GM23248 (cell line): ENCODE data around the gene HAO2. TPM values are rescaled to one million over a fixed set of nuclear protein-coding genes. Genes with fewer than 3 reads are reported as not detected.

Experiments used
- DNase-seq: peaks from one replicate; pipeline ENCODE4 v3.0.0-alpha.2; 2015
- H2AFZ ChIP-seq: fragments of 200-600 bp; sonication (generic); 2 replicates; pipeline ENCODE4 v1.6.1; 2016; ENCODE audit warnings: antibody characterized with exemption
- H3F3A ChIP-seq: fragments of 200-600 bp; sonication (generic); 2 replicates; pipeline ENCODE4 v1.6.1; 2016; ENCODE audit warnings: mild to moderate bottlenecking, antibody characterized with exemption, mixed run types; ENCODE audit not compliant: insufficient read depth
- H3K27ac ChIP-seq: fragments of 200-600 bp; sonication (generic); 2 replicates; pipeline ENCODE4 v1.5.1; 2016; ENCODE audit warnings: mild to moderate bottlenecking
- H3K27me3 ChIP-seq: fragments of 200-600 bp; sonication (generic); replicated peaks from 2 replicates; pipeline ENCODE4 v1.6.1; 2016; ENCODE audit warnings: mild to moderate bottlenecking; ENCODE audit not compliant: insufficient read depth
- H3K36me3 ChIP-seq: fragments of 200-600 bp; sonication (generic); 2 replicates; pipeline ENCODE4 v1.6.1; 2016; ENCODE audit warnings: low read depth, mild to moderate bottlenecking
- H3K4me1 ChIP-seq: fragments of 200-600 bp; sonication (generic); 2 replicates; pipeline ENCODE4 v1.6.1; 2016; ENCODE audit warnings: mild to moderate bottlenecking; ENCODE audit not compliant: insufficient read depth
- H3K4me2 ChIP-seq: fragments of 200-600 bp; sonication (generic); one replicate; pipeline ENCODE4 v1.6.1; 2016; ENCODE audit warnings: mild to moderate bottlenecking; ENCODE audit not compliant: unreplicated experiment
- H3K4me3 ChIP-seq: fragments of 200-600 bp; sonication (generic); 2 replicates; pipeline ENCODE4 v1.5.1; 2016; ENCODE audit warnings: mild to moderate bottlenecking
- H3K79me2 ChIP-seq: fragments of 200-600 bp; sonication (generic); 2 replicates; pipeline ENCODE4 v1.6.1; 2016; ENCODE audit warnings: mild to moderate bottlenecking; ENCODE audit not compliant: insufficient read depth
- H3K9ac ChIP-seq: fragments of 200-600 bp; sonication (generic); 2 replicates; pipeline ENCODE4 v1.6.1; 2016; ENCODE audit warnings: mild to moderate bottlenecking
- H3K9me2 ChIP-seq: fragments of 200-600 bp; sonication (generic); 2 replicates; pipeline ENCODE4 v1.6.1; 2016; ENCODE audit warnings: mixed run types, mild to moderate bottlenecking, moderate library complexity; ENCODE audit not compliant: insufficient read depth
- H3K9me3 ChIP-seq: fragments of 200-600 bp; sonication (generic); one replicate; pipeline ENCODE4 v1.6.1; 2017; ENCODE audit warnings: low read depth
- H4K20me1 ChIP-seq: fragments of 200-600 bp; sonication (generic); 2 replicates; pipeline ENCODE4 v1.6.0; 2016; ENCODE audit not compliant: insufficient read depth
- EZH2 ChIP-seq: fragments of 200-600 bp; sonication (generic); IDR thresholded peaks from 2 replicates; pipeline ENCODE4 v1.6.1; 2018; ENCODE audit warnings: antibody characterized with exemption, mild to moderate bottlenecking; ENCODE audit not compliant: insufficient read depth, poor library complexity, severe bottlenecking
- EZH2phosphoT487 ChIP-seq: fragments of 200-600 bp; sonication (generic); IDR thresholded peaks from 2 replicates; pipeline ENCODE4 v1.6.1; 2018; ENCODE audit warnings: antibody characterized with exemption, moderate library complexity, mild to moderate bottlenecking, low read depth; ENCODE audit not compliant: insufficient read depth
- WGBS, 2 experiments: methylation state at CpG; one replicate each; pipeline ENCODE4 v1.1.6; 2015 to 2017; ENCODE audit warnings: low lambda C conversion rate in 2 of 2, low coverage in 1 of 2; ENCODE audit errors: missing lambda C conversion rate in 2 of 2; 5-methylcytosine and 5-hydroxymethylcytosine counted together
- in situ Hi-C: fragments of 300-500 bp; cut with MboI; formaldehyde crosslinking; loops from 2 replicates; pipeline ENCODE4 v1.15.0; 2020
- polyA plus RNA-seq: library from polyadenylated mRNA; unstranded; fragments of >200 nt; fragmentation: Nextera tagmentation; extraction: Ambion mirVana; gene quantifications from 2 replicates; pipeline ENCODE4 v1.2.1, GENCODE V29; 2016
- total RNA-seq: library from RNA; depleted of rRNA; stranded (reverse); fragments of >200 nt; shearing (Covaris generic); gene quantifications from 2 replicates; pipeline ENCODE4 v1.2.3, GENCODE V29; 2014

Gene HAO2
- total and polyA plus RNA-seq, 2 experiments from 2014 or later: not detected

- Histone ChIP-seq H3K4me1 (no peaks in the 10 kb centered on the region), H3F3A (no peaks in the 10 kb centered on the region), H3K9ac (no peak overlapping the region), H3K27me3 (0 out of 2 replicates have a peak, but pooled peaks cover 5% of the 10 kb centered on the region), H3K4me2 (no peak overlapping the region), H3K4me3 (no peak overlapping the region), H4K20me1 (no peaks in the 10 kb centered on the region), H3K9me3 (no peaks in the 10 kb centered on the region), H2AFZ (no peak overlapping the region), H3K9me2 (no peaks in the 10 kb centered on the region), H3K36me3 (no peaks in the 10 kb centered on the region), H3K79me2 (no peaks in the 10 kb centered on the region), H3K27ac (no peak overlapping the region)
- 32 to 37% methylated on average over 3 of the region's 3 CpGs for WGBS, 2 experiments
- in situ Hi-C loops: no loop called here
- no peak for DNase-seq
- TF ChIP-seq EZH2 (no peak), EZH2phosphoT487 (no peak)
Measured at GRCh38 chr1:119397986-119398385, 29.4 kb downstream of the HAO2 start.

GRCh38 chr1:119404736-119405135 is 36.2 kb downstream of the HAO2 start:
- WGBS, 2 experiments: 19 to 20% methylated on average over 2 of the region's 2 CpGs
- in situ Hi-C loops: no loop called here
- Histone ChIP-seq H4K20me1 (no peaks in the 10 kb centered on the region), H3K27ac (no peak overlapping the region), H3K9ac (no peak overlapping the region), H3K4me2 (no peak overlapping the region), H3K4me3 (no peak overlapping the region), H3K9me2 (no peaks in the 10 kb centered on the region), H3K4me1 (no peaks in the 10 kb centered on the region), H3K27me3 (peaks cover 4% of the 10 kb centered on the region), H3K36me3 (no peaks in the 10 kb centered on the region), H3F3A (no peaks in the 10 kb centered on the region), H3K79me2 (no peaks in the 10 kb centered on the region), H3K9me3 (no peaks in the 10 kb centered on the region), H2AFZ (no peak overlapping the region)
- no peak for DNase-seq
- TF ChIP-seq EZH2phosphoT487 (no peak), EZH2 (no peak)

GRCh38 chr1:119409731-119410130 is 41.1 kb downstream of the HAO2 start:
- in situ Hi-C loops: no loop called here
- TF ChIP-seq EZH2 (no peak), EZH2phosphoT487 (no peak)
- no peaks in the 10 kb centered on the region for H3K4me1 ChIP-seq
- H3F3A ChIP-seq: no peaks in the 10 kb centered on the region
- H3K4me2 ChIP-seq: no peak overlapping the region
- no peak overlapping the region for H3K9ac ChIP-seq
- H4K20me1 ChIP-seq: no peaks in the 10 kb centered on the region
- peak; percentile 60 for DNase-seq
- no peaks in the 10 kb centered on the region for H3K36me3 ChIP-seq
- no peaks in the 10 kb centered on the region for H3K9me3 ChIP-seq
- H3K79me2 ChIP-seq: no peaks in the 10 kb centered on the region
- no peak overlapping the region for H3K4me3 ChIP-seq
- no peak overlapping the region for H3K27ac ChIP-seq
- H2AFZ ChIP-seq: no peak overlapping the region
- no peaks in the 10 kb centered on the region for H3K9me2 ChIP-seq
- peaks cover 12% of the 10 kb centered on the region for H3K27me3 ChIP-seq

GRCh38 chr1:119410961-119411360 is 42.4 kb downstream of the HAO2 start:
- H4K20me1 ChIP-seq: no peaks in the 10 kb centered on the region
- in situ Hi-C loops: no loop called here
- H3F3A ChIP-seq: no peaks in the 10 kb centered on the region
- no peak overlapping the region for H3K4me2 ChIP-seq
- peaks cover 18% of the 10 kb centered on the region for H3K27me3 ChIP-seq
- 43 to 54% methylated on average over 3 of the region's 3 CpGs for WGBS, 2 experiments
- no peak for TF ChIP-seq EZH2phosphoT487
- no peaks in the 10 kb centered on the region for H3K36me3 ChIP-seq
- H3K9me3 ChIP-seq: no peaks in the 10 kb centered on the region
- H3K79me2 ChIP-seq: no peaks in the 10 kb centered on the region
- DNase-seq: peak; percentile 24
- H3K4me3 ChIP-seq: no peak overlapping the region
- no peak overlapping the region for H2AFZ ChIP-seq
- no peak overlapping the region for H3K27ac ChIP-seq
- H3K9me2 ChIP-seq: no peaks in the 10 kb centered on the region
- H3K9ac ChIP-seq: no peak overlapping the region
- H3K4me1 ChIP-seq: no peaks in the 10 kb centered on the region

- no peaks in the 10 kb centered on the region for H3F3A ChIP-seq
- H3K9ac ChIP-seq: no peak within 1 kb of the TSS
- H3K9me3 ChIP-seq: no peaks in the 10 kb centered on the region
- H3K27ac ChIP-seq: no peak within 1 kb of the TSS
- no peaks in the 10 kb centered on the region for H3K36me3 ChIP-seq
- H2AFZ ChIP-seq: no peak within 1 kb of the TSS
- peaks cover 26% of the 10 kb centered on the region for H3K27me3 ChIP-seq
- in situ Hi-C loops: no loop called here
- no peaks in the 10 kb centered on the region for H3K4me1 ChIP-seq
- H3K9me2 ChIP-seq: no peaks in the 10 kb centered on the region
- H4K20me1 ChIP-seq: no peaks in the 10 kb centered on the region
- no peak for DNase-seq
- 52 to 57% methylated on average over 2 of the region's 2 CpGs for WGBS, 2 experiments
- H3K4me2 ChIP-seq: no peak within 1 kb of the TSS
- no peaks in the 10 kb centered on the region for H3K79me2 ChIP-seq
- TF ChIP-seq EZH2: no peak
- TF ChIP-seq EZH2phosphoT487: no peak
- H3K4me3 ChIP-seq: no peak within 1 kb of the TSS
Measured at GRCh38 chr1:119414950-119415349, 46.4 kb downstream of the HAO2 start, which contains the start of gene HSD3B2. Gene HSD3B2, plus strand, starts transcription at chr1:119415150. Its CDS starts 270 bp downstream, at chr1:119415420.
